ENCODE measurements around the gene PTGER1. TPM values are rescaled to one million over a fixed set of nuclear protein-coding genes. Genes with fewer than 3 reads are reported as not detected.

Gene PTGER1
- total and polyA plus RNA-seq, 9 of the 15 experiments (the other 6 are each of a cell fraction or from before 2014, with no cell fraction given) = 0.06 to 0.36 (median 0.31) TPM; not detected in 5

DNA sequence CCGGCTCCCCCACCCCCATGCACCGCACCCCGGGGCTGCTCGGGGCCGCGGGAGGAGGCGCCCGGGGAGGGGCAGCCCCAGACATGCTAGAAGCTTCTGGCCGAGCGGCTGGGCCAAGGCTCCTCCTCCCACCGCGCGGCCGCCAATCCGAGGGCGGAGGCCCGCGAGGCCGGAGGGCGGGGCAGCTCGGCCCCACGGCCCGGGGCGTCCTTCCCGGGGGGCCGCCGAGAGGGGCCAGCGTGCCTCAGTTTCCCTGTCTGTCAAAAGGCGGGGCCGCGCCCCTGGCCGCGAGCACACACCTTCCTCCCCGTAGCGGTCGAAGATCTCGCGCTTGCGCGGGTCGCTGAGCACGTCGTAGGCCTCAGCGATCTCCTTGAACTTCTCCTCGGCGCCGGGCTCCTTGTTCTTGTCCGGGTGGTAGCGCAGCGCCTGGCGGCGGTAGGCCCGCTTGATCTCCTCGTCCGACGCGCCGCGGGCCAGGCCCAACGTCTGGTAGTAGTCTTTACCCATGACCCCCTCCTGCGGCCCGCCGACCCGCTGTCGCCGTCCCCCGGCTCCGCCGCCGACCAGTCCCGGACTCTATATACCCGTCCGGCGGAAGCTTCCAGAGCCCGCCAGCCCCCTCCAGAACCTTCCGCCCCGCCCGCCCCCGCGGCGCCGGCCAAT lies 42.8 kb upstream of the PTGER1 start, which contains the start of gene DNAJB1 (continued):
- TF ChIP-seq, protein P1, sequence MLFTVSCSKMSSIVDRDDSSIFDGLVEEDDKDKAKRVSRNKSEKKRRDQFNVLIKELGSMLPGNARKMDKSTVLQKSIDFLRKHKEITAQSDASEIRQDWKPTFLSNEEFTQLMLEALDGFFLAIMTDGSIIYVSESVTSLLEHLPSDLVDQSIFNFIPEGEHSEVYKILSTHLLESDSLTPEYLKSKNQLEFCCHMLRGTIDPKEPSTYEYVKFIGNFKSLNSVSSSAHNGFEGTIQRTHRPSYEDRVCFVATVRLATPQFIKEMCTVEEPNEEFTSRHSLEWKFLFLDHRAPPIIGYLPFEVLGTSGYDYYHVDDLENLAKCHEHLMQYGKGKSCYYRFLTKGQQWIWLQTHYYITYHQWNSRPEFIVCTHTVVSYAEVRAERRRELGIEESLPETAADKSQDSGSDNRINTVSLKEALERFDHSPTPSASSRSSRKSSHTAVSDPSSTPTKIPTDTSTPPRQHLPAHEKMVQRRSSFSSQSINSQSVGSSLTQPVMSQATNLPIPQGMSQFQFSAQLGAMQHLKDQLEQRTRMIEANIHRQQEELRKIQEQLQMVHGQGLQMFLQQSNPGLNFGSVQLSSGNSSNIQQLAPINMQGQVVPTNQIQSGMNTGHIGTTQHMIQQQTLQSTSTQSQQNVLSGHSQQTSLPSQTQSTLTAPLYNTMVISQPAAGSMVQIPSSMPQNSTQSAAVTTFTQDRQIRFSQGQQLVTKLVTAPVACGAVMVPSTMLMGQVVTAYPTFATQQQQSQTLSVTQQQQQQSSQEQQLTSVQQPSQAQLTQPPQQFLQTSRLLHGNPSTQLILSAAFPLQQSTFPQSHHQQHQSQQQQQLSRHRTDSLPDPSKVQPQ (CRISPR knock-in tag; IDR thresholded peaks at IDR 0.05; ENCODE audit: borderline replicate concordance) = no peak
- TF ChIP-seq YBX1 (IDR thresholded peaks at IDR 0.05) (no peak), RCOR1 (IDR thresholded peaks at IDR 0.05; ENCODE audit: borderline replicate concordance in 1 of 2, low read depth in 2 of 2, low read length in 2 of 2) (no peak), FOXP1 (CRISPR knock-in tag; IDR thresholded peaks at IDR 0.05) (peak; percentile 87), ZNF586 (CRISPR knock-in tag; conservative IDR thresholded peaks at IDR 0.05) (no peak), PTBP1 (IDR thresholded peaks at IDR 0.05; ENCODE audit: low read depth, low read length) (no peak), HNRNPUL1 (IDR thresholded peaks at IDR 0.05; ENCODE audit: low read length) (no peak), TRIM28 (IDR thresholded peaks at IDR 0.05) (no peak), WHSC1 (IDR thresholded peaks at IDR 0.05; ENCODE audit: low read length) (no peak), BHLHE40 (IDR thresholded peaks at IDR 0.05; ENCODE audit: low read length) (no peak), ZNF184 (CRISPR knock-in tag; IDR thresholded peaks at IDR 0.05) (no peak), MAFF (IDR thresholded peaks at IDR 0.05; ENCODE audit: low read length) (no peak), ZNF384 (IDR thresholded peaks at IDR 0.05; ENCODE audit: low read depth, low read length) (no peak), EZH2 (IDR thresholded peaks at IDR 0.05; ENCODE audit: borderline replicate concordance, low read depth, low read length) (no peak), SIX5 (IDR thresholded peaks at IDR 0.05; ENCODE audit: borderline replicate concordance in 1 of 2, insufficient read depth in 1 of 2, low read depth in 1 of 2, low read length in 2 of 2) (no peak), MYC (IDR thresholded peaks at IDR 0.05; ENCODE audit: low read depth, low read length) (peak; percentile 55; the same call in 1 of the 2 replicates), MYC (CRISPR knock-in tag; IDR thresholded peaks at IDR 0.05; ENCODE audit: borderline replicate concordance, low read depth) (no peak), NUFIP1 (IDR thresholded peaks at IDR 0.05; ENCODE audit: partially characterized antibody) (no peak), RBBP5 (IDR thresholded peaks at IDR 0.05; ENCODE audit: borderline replicate concordance, insufficient read depth, low read length, poor library complexity, severe bottlenecking) (peak; percentile 79), U2AF2 (optimal IDR thresholded peaks at IDR 0.05; ENCODE audit: low read depth, low read length) (no peak), TEAD2 (tag; IDR thresholded peaks at IDR 0.05) (no peak), ZNF707 (CRISPR knock-in tag; conservative IDR thresholded peaks at IDR 0.05) (no peak)
- TF ChIP-seq, protein P2, sequence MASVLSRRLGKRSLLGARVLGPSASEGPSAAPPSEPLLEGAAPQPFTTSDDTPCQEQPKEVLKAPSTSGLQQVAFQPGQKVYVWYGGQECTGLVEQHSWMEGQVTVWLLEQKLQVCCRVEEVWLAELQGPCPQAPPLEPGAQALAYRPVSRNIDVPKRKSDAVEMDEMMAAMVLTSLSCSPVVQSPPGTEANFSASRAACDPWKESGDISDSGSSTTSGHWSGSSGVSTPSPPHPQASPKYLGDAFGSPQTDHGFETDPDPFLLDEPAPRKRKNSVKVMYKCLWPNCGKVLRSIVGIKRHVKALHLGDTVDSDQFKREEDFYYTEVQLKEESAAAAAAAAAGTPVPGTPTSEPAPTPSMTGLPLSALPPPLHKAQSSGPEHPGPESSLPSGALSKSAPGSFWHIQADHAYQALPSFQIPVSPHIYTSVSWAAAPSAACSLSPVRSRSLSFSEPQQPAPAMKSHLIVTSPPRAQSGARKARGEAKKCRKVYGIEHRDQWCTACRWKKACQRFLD (CRISPR knock-in tag; IDR thresholded peaks at IDR 0.05) = peak; percentile 43; the same call in 1 of the 2 replicates
- TF ChIP-seq, protein P3, sequence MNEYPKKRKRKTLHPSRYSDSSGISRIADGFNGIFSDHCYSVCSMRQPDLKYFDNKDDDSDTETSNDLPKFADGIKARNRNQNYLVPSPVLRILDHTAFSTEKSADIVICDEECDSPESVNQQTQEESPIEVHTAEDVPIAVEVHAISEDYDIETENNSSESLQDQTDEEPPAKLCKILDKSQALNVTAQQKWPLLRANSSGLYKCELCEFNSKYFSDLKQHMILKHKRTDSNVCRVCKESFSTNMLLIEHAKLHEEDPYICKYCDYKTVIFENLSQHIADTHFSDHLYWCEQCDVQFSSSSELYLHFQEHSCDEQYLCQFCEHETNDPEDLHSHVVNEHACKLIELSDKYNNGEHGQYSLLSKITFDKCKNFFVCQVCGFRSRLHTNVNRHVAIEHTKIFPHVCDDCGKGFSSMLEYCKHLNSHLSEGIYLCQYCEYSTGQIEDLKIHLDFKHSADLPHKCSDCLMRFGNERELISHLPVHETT (CRISPR knock-in tag; conservative IDR thresholded peaks at IDR 0.05 in 1 of 2, IDR thresholded peaks at IDR 0.05 in 1 of 2) = peak in 1 of 2 experiments; percentile 49; a peak in 2 of 4 replicates
